HG02870 (cell line): ENCODE measurements around the gene TCEANC2.
"Not testable (repeated sequence)": the region's sequence is repeated elsewhere in the genome, so short reads cannot be mapped to it uniquely, and the experiment has no call there.

Source experiments
- ATAC-seq: cut with Tn5 transposase; IDR thresholded peaks from one replicate; pipeline ENCODE4 v1.9.1; 2021; ENCODE audit warnings: mild to moderate bottlenecking, moderate library complexity; ENCODE audit not compliant: unreplicated experiment

The TCEANC2 gene

DNA sequence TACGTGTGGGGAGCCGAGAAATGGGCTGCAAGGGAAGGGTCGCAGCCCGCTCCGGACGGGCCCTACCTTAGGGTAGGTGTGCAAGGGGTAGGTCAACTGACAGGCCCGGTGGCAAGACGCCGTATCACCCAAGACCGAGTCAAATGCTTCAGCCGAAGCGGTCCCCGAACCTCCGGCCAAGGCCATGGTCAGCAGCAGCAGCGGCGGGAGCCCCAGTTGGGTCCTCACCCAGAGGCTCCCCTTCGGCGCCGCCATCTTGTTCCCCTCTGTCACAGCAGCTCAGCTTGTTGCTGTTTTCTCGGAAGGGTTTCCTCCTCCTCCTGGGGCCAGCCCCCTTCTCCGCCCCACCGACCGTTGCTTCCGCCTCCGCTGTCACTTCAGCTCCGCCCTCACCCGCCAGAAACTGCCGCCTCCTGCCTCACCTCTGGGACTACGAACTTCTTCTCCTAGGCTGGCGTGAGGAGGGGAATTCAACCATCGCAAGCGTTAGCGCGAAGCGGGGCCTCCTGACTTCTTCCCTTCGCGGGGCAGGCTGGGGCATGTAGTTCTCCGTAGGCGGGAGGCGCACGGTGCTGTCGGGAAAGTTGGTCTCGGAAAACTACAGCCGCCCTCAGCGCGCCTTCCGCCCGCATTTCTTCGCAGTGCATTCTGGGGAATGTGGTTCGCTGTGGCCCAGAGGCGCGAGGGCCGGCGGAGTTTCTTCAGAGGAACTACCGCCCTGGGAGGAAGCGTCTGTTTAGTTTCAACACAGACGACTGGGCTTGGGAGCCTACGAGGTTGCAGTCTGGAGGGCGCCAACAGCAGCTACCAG, at the start of gene TCEANC2, which contains the start of gene TMEM59:
Gene TCEANC2, plus strand, starts transcription at position 675 of the 811 bp plus-strand sequence. CDS start 815 bp downstream, outside the sequence.
Gene TMEM59, minus strand, starts transcription at position 271 of the 811 bp plus-strand sequence. Its CDS starts 16 bp downstream, at position 255.
- peak; percentile 84 for ATAC-seq

DNA sequence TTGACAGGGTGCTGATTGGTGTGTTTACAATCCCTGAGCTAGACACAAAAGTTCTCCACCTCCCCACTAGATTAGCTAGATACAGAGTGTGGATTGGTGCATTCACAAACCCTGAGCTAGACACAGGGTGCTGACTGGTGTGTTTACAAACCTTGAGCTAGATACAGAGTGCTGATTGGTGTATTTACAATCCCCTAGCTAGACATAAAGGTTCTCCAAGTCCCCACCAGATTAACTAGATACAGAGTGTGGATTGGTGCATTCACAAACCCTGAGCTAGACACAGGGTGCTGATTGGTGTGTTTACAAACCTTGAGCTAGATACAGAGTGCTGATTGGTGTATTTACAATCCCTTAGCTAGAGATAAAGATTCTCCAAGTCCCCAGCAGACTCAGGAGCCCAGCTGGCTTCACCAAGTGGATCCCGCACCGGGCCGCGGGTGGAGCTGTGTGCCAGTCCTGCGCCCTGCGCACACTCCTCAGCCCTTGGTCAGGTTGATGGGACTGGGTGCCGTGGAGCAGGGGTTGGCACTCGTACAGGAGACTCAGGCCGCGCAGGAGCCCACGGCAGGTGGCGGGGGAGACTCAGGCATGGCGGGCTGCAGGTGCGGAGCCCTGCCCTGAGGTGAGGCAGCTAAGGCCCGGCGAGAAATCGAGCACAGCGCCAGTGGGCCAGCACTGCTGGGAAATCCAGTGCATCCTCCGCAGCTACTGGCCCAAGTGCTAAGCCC, 49.5 kb upstream of the TCEANC2 start:
- not testable (repeated sequence) for ATAC-seq

DNA sequence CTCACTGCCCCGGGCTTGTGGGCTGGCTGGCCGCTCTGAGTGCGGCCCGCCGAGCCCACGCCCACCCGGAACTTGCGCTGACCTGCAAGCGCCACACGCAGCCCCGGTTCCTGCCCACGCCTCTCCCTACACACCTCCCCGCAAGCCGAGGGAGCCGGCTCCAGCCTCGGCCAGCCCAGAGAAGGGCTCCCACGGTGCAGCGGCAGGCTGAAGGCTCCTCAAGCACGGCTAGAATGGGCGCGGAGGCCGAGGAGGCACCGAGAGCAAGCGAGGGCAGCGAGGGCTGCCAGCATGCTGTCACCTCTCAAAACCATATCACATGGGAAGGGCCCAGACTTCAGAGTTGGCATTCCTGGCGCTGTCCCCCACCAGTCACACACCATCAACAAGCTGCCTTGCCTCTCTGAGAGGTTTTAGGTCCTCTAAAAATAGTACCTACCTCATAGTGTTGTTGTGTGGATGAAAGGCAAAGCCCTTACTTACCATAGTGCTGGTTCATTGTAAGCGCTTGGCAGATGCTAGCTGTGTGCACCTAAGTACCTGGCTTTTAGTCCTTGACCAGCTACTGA, 48.8 kb upstream of the TCEANC2 start:
- ATAC-seq = no peak

DNA sequence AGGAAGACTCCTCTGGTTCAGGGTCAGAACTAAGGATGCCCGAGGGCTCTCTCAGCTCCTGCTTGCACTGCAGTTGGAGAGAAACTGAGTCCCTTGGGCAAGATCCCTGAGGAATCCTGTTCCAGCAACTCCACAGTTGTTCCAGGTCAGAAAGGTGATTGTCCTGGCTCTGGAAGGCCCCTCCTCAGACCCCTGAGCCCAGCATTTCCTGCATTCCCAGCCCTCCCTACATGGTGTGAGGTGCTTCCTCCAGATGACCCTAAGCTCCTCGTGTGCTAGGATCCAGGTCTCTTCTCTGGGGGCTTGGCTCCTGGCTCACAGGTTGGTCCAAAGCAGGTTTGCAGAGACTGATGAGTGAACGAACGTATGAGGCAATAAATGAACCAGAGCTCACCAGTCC, 46.9 kb upstream of the TCEANC2 start:
- ATAC-seq = no peak

DNA sequence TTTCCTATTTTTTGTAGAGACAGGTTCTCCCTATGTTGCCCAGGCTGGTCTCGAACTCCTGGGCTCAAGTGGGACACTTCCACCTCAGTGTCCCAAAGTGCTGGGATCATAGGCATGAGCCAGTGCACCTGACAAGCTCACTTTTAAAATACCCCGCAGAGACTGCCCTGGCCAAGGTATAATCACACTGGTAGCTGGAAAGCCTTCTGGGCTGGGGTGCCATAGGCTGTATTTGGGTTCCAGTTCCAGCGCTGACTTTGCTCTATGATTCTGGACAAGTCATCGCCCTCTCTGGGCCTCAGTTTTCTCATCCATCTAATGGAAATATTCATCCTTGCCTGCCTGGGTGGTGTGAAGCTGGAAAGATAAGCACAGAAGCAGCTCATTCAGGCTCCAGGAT, 45.8 kb upstream of the TCEANC2 start:
- no peak for ATAC-seq

DNA sequence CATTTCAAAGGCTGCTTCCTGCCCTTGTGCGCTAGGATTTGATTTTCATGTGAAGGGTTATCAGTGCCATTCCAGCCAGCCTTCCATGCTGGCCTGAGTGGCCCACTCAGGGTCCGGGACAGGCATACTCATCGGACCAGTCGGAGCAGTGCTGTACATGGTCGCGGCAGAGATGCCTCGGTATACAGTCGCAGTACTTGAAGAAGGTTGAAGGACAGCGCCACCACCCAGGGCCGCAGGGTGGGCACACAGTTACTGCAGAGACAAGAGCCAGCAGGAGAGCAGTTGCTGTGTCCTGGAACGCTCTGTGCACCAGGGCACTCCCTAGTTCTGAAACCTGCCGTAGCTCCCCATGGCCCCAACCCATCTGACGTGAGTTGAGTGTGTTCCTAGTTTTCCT, 44.5 kb upstream of the TCEANC2 start:
- ATAC-seq = no peak

DNA sequence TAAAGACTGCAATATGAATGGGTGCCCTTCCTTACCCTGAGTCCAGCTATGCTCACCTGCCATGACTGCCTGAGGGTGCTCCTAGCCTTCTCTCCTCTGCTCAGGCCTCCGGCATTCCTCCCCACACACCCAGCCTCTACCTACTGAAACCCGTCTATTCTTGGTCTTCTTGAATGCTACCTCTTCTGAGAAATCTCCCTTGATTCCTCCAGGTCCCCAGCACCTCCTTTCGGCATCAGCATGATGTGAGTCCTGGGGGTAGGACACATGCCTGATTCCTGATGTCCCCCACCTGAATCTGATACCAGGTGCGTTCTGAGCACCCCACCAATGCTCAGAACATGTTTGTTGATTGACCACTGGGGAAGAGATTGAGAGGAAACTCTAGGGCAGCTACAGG, 44.0 kb upstream of the TCEANC2 start:
- ATAC-seq = no peak

DNA sequence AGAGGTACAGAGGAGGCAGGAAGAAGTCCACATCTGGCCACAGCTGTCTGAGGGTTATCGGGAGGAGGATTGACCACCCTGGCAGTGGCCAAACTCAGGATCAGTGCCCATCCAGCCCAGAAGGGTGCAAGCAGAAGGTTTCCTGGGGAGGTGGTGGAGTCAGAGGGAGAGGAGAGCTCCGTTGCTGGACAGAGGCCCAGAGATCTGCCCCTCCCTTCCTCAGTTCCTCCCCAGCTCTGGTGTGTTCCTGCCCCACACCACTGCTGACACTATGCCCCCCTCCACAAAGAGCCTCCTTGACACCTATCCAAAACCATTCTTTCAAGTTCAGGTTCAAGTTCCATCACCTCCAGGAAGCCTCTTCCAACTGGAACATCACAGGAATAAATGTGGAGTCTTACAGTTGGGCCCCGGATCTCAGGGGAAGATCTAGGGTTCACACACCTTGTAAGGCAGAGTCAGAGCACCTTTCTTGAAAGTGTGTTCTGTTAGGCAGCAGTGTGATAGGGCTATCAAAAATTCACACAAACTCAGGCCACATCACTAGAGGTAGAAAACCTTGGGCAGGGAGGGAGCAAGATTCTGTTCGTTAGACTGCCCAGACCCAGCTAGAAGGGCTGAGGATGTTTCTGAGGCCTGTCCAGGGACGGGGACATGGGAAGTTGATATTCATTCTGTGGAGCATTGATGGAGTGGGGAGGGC, 42.8 kb upstream of the TCEANC2 start:
- ATAC-seq = no peak

DNA sequence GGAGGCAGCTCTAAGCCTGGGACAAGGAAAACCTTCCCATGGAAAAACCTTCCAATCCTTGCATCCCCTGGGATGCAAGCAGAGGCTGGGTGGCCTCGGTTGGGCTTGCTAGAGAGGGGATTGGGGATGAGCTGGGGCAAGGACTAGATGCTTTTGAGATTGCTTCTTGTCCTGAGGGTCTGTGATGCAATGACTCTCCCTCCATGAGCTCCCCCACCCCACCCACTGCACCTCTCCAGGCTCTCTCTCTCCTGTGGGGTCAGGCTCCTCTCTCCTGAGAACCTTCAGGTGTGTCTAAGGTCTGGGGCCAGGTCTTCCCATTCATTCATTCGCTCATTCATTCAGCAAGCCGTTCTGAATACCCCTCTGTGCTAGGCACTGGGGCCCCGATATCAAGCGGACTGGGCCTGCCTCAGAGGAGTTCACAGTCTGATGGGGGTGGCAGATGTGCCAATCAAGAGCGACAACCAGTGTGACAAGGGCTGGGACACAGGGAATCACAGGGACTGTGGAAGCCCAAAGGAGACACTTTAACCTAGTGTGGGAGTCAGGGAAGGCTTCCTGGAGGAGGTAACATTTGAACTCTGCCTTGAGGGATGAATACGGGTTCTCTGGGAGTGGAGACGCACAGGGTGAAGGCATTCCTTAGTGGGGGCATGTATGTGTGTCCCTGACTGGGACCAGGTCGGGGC, 41.9 kb upstream of the TCEANC2 start:
- no peak for ATAC-seq

DNA sequence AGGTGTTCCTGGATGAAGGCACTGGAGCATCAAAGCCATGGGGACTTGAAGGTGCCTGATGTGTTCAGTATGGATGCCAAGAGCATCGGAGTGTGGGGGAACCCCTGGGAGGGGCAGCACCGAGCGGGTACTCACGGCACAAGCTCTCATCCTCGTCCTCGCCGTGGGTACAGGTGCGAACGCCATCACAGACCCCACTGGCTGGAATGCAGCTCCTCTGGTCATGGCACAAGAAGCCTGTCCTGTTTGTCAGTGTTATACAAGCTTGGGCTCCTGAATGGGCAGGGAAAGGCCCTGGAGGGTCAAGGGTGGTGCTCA, 41.4 kb upstream of the TCEANC2 start:
- no peak for ATAC-seq

DNA sequence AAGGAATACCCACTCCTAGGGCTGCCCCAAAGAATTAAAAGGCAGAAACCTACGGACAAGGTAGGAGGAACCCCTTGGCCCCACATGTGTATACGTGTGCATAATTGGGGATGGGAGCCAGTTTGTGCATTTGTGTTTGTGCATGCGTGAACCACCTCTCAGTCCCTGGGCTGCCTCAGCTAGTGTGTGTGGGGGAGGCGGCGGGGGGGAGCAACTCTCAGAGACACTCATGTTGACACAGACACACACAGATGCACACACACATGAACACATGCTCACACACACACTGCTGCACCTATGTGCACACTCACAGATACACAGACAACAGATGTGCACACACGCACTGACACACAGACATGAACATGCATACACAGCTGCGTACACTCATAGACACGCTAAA, 40.5 kb upstream of the TCEANC2 start:
- ATAC-seq = no peak

DNA sequence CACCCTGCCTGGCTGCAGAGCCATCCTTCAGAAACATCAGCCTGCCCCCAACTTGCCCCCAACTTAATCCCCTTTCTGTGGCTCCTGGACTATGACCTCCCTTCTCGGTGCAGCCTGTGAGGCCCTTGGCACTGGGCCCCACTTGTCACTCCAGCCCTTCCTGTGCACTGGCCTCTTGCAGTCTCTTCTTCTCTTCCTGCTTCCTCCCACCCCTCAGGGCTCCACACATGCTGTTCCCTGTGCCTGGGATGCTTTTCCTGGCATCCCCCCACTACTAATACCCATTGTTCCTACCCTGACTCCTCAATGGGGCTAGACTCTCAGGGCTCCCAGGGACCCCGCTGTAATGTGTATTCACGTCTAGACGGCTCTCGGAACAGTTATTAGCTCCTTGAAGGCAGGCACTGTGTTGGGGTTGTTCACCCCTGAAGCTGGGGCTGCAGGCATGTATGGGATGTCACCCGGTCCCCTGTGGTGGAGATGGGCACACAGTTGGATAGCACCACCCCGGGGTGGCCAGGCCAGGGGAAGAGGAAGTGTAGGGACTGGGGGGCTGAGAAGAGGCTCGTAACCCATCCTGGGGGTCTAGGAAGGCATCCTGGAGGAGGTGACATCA, 39.9 kb upstream of the TCEANC2 start:
- ATAC-seq = no peak

DNA sequence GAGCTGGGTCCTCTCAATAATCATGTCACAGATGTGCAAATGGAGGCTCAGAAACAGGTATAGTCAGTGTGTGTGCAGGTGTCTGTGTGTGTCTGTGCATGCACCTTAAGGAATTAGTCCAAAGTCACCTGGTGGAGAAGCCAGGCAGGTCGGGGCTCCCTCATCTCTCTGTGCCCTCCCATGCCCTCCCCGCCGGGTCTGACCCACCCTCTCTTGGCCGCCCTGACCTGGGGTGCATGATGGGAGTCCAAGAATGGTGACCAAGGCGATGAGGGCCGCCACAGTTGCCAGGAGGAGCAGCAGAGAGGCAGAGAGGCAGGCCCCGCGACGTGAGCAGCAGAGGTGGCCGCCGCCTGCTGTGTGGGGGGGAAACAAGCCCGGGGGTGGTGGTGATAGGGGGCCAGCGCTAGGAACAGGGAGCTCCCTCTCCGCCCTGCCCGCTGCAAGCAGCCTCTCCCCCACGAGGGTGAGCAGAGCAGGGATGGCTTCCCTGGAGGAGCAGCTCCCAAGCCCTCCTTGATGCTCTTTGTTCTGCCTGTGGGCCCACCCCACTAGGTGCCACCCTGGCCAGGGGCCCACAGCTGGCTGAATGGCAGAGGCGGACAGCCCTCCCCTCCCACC, 39.3 kb upstream of the TCEANC2 start:
- no peak for ATAC-seq

DNA sequence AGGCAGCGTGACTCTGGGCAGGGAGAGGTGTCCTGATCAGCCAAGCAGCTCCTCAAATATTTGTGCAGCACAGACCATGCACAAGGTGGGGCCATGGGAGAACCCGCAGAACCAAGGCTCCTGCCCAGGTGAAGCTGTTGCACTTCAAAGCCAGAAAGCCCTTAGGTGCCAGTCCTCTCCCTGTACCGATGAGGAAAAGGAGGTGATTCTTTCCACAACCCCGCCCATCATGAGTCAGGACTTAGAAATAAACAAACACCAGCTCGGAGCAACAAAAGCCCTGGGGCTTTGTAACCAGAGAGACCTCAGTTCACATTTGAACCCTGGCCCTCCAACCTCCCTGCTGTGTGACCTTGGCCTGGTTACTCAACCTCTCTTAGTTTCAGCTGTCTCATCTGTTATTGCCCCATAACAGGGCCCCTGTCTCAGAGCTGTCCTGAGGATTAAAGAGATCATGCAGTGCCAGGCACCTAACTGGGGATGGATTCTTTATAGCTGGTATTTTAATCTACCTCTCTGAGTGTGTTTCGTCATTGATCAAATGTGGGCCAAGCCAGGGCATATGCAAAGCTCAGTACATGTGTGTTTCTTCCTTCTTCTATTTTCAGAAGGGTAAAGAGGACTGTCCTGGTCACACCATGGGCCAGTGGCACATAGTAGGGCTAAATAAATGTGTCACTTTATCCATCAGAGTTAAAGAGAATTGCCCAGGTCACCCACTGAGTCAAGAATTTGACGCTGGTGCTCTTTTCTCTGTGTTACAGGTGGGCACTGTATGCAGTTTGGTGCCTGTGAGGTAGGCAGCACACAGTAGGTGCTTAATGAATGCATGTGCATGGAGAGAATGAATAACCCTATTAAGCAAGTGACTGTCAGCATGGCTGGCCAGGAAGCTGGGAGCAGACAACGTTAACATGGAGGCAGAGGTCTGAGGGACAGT, 36.8 kb upstream of the TCEANC2 start:
- no peak for ATAC-seq

DNA sequence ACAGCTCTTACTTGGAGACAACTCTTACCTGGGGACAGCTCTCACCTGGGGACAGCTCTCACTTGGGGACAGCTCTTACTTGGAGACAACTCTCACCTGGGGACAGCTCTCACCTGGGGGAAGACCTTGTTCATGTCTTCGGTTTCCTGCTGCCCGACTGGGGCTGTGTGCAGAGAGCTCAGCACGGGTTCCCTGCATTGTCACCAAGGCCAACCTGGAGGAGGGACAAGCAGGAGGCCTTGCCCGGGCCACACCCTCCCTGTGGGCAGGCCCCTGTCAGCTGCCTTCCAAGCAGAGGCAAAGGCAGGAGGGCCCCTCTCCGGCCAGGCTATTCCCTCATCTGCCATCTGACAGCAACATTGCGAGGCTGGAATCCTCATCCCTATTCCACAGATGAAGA, 35.4 kb upstream of the TCEANC2 start, which contains the start of gene LDLRAD1:
Gene LDLRAD1, minus strand, starts transcription at position 208 of the 400 bp plus-strand sequence. Its CDS starts 74 bp downstream, at position 134.
- no peak for ATAC-seq

DNA sequence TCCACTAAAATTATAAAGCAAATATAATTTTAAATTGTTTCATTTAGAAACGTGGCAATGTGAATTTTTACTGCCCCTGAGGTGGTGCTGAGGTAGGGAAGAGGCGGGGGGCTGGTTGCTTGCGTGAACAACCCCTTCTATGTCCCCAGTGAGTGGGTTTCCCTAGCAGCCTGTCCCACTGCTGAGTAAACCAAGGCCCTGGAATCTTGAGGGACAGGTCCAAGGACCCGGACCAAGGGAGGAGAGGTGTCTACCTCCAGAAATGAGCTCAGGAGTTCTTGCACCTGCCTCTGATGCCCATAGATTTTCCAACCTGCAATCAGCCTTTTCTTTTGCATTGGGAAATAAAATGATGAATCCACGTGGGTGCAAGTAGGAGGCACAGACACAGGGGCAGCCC, 34.8 kb upstream of the TCEANC2 start:
- no peak for ATAC-seq

DNA sequence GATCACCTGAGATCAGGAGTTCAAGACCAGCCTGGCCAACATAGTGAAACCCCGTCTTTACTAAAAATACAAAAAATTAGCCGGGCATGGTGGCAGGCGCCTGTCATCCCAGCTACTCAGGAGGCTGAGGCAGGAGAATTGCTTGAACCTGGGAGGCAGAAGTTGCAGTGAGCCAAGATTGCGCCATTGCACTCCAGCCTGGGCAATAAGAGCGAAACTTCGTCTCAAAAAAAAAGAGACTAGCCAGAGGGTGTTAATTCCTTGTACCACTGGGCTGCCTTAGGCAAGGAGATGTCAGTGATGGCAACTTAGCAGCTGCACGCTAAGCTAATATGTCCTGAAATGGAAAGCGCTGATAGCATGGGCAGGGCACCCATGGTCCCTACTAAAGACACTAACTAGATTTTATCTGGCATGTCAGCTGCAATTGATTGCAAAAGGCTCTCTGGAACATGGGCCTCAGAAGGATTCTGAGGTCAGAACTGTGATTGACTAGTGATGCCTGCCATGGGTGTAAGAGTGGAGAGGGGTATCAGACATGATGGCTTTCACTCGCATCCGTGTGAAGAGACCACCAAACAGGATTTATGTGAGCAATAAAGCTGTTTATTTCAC, 33.7 kb upstream of the TCEANC2 start:
- ATAC-seq = not testable (repeated sequence)

DNA sequence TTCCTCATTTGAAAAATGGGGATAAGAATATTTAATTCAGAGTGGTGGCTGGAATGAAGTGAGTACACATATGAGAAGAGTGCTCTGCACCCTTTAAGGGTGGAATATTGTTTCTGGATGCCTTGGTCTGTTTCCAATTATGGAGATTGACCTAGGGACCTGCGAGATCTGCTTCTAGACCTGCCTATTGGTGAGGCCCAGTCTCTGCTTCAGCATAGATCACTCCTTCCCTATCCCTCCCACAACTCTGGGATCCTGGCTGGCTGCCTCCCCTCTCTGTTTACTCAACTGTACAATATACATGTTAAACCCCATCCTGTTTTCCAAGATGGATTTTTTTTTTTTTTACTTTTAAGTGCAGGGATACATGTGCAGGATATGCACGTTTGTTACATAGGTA, 29.1 kb upstream of the TCEANC2 start:
- ATAC-seq = no peak
